GM18517 (cell line): ENCODE results near the gene TAL1.
"Not testable (repeated sequence)": the region's sequence is repeated elsewhere in the genome, so short reads cannot be mapped to it uniquely, and the experiment has no call there.

ENCODE experiments used
- ATAC-seq: cut with Tn5 transposase; IDR thresholded peaks from one replicate; pipeline ENCODE4 v1.9.1; 2021; ENCODE audit warnings: mild to moderate bottlenecking, moderate library complexity; ENCODE audit not compliant: unreplicated experiment

Gene TAL1

DNA sequence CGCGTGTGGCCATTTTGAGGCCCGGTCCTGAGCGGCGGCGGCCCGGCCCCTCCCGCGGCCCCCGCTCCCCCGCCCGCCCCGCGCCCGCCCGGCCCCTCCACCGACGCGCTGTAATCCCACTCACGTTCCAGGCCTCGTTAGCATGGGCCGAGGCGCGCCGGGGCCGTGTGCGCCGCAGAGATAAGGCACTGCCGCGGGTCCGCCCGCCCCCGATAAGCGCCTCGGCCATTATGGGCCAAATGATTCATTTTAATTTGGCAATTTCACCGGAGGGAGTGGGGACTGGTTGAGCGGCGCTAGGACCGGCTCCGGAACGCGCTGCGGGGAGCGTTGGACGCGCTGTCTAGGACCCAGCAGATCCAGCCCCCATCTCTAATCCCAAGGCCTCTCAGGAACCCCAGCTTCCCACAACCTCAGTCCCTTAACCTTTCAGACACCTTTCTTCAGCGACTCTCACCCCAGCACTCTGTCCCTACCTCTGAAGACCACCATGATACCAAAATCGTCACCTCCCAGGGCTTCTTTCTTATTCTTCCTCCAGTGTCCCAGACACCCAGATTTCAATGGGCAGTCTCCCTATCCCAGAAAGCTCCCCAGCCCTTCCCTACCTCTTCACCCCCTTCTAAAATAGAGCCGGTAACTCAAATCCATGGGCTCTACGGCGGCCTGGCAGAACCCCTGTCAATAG is at the start of gene TAL1:
Gene TAL1 (minus strand): TSS at position 39 of the 688 bp plus-strand sequence. CDS start 6,337 bp downstream, outside the sequence.
- no peak for ATAC-seq

DNA sequence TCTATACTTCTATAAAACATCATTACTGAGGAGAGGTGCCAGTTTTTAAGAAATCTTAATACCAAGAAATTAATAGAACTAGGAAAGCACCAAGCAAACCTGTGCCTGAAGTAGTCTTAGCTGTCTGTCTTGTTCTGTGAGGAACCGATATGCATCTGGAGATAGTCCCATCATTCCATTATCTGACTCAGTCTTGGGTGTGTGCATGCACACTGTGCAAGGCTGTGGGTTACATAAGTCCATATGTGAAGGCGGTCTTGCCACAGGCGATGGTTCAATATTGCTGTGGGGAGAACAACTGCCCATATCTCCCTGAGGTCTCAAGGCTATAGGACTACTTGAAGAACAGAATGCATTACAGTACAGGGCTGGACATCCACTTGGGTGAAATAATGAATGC is 48.1 kb upstream of the TAL1 start:
- no peak for ATAC-seq

DNA sequence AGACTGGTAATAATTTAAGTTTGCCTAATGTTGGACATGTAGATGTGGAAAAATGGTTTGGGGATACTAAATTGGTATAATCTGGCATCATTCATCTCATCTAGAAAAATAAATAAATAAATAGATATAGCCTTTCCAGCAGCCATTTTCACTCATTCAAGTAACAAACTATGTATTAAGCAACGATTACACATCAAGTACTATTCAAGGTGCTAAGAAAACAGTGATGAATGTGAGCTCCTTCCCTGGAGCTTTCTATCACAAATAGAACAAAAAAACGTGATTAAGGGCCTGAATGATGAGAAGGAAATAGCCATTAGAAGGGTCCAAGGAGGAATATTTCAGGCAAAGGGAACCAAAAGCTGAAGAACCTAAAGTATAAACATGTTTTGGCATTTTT is 44.8 kb upstream of the TAL1 start:
- no peak for ATAC-seq

DNA sequence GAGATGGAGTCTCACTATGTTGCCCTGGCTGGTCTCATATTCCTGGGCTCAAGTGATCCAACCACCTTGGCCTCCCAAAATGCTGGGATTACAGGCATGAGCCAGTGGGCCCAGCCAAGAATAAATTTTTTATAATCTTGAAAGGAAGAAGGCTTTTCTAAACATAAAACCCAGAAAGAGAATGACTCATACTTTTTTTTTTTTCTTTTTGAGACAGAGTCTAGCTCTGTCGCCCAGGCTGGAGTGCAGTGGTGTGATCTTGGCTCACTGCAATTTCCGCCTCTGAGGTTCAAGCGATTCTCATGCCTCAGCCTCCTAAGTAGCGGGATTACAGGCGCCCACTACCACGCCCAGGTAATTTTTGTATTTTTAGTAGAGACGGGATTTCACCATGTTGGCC is 43.8 kb upstream of the TAL1 start:
- not testable (repeated sequence) for ATAC-seq

DNA sequence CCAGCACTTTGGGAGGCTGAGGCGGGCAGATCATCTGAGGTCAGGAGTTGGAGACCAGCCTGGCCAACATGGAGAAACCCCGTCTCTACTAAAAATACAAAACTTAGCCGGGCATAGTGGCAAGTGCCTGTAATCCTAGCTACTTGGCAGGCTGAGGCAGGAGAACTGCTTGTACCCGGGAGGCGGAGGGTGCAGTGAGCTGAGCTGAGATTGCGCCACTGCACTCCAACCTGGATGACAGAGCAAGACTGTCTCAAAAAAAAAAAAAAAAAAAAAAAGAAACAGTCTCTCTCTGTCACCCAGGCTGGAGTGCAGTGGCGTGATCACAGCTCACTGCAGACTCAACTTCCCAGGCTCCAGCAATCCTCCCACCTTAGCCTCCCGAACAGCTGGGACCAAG is 33.5 kb upstream of the TAL1 start:
- not testable (repeated sequence) for ATAC-seq

DNA sequence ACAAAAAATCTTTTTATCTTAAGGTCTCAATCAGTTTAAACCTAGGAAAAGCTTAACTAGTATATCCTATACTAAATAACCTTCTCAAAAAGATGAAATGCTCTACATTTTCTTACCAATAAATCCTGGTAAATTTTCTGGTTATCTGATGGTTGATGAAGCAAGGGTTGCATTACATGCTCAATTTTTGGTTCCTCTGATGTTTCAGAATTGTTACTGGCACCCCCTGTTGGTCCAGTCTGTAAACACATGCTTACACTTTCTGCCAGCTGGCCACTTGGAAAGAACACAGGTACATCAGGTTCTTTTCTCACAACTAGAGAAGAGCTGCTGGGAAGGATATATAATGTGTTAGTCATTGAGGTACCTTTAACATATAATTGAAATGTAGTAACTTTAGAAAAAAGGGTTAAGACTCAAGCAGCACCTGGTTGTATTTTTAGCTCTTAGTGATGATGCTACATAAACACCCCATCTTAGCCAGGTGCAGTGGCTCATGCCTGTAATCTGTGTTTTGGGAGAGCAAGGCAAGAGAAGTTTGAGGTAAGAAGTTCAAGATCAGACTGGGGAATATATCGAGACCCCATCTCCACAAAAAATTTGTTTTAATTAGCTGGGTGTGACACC is 30.9 kb upstream of the TAL1 start:
- no peak for ATAC-seq

DNA sequence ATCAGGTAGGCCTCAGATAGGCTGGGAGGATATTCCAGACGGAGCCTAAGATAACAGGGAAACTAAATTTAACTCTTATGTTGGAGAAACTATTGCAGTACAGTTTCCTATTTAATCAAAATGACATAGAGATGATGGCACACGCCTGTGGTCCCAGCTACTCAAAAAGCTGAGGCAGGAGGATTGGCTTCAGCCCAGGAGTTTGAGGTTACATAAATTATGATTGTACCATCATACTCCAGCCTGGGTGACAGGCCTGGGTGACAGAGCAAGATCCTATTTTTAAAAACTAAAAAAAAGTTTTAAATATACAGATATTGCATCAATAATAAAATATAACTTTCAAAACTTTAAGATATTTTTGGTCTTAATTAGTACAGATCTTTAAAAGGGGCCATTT is 25.2 kb upstream of the TAL1 start:
- no peak for ATAC-seq

DNA sequence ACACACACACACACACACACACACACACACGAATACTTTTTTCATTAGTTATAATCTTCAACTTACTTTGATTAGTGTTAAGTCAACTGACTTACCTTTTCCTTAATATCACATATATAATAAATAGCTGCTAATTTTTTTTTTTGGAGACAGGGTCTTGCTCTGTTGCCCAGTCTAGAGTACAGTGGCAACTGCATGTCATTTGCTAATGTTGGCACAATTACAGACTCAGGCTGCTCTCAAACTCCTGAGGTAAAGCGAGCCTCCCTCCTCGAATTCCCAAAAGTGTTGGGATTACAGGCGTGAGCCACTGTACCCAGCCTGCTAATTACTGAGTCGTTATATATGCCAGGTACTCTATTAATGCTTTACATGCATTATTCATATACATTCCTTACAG is 20.8 kb upstream of the TAL1 start:
- ATAC-seq = no peak

DNA sequence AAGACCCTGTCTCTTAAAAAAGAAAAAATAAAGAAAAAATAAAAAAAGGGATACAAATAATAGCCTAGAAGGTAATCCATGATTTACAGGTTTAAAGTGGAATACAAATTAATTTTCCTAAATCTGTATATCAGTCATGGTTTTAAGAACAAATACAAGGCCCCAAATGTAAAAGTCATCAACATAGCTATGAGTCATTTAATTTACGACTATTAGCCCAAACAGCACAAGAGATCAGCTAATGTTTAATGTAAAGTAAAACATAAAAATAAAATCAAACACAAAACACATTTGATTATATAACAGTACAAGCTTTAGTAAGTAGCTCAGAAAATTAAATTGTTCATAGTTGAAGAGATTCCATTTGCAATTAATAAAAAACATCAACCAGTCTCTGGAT is 20.3 kb upstream of the TAL1 start:
- no peak for ATAC-seq

DNA sequence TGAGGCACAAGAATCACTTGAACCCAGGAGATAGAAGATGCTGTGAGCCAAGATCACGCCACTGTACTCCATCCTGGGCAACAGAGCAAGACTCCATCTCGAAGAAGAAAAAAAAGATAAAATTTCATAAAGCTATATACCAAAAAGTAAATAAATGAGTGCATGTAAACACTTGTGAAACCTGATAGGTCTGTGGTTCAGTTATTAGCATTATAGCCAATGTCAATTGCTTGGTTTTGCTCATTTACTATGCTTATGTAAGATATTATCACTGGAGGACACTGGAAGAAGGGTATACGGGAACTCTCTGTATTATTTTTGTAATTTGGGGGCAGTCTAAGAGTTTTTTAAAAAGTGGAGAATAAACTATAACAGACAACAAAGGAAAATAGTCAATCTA is 17.7 kb upstream of the TAL1 start:
- ATAC-seq = no peak

DNA sequence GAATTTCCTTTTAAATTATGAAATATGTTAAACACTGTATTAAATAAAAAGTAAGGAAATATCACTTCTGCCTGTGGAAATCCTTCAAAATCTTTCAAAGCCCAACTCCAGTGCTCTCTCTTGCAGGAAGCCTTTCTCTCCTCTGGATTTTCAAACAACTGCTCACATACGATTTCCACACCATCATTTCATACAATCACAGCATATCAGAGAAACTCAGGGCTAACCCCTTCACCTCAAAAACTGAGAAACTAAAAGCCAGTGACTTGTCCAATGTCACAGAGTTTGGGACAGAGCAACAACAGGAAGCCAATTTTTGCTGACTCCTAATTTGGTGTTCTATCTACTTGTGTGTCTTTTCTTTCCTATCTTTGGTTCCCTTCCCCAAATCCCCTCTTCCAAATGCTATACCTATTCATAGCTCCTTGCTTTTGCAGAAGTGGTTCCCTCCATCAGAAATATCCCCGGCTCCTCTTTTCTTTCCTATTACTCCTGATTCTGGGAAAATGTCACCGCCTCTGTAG is 12.4 kb upstream of the TAL1 start:
- no peak for ATAC-seq

DNA sequence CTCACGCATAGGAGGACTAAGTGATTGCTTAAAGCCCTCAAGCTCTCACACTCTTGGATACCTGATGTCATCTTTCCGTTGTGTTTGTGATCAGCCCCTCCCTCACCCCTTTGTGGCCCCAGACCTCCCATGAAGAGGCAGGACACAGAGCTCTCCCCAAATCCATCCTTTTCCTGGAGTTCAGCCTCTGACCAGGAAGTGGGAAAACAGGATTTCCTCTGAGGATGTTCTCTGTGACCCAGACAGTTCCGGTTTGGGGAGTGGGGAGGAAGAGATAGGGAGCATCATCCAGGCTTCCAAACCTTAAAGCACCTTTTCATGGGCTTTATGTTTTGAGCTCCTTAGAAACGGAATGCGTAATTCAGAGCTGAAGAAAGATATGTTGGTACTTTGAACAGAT is 11.9 kb upstream of the TAL1 start:
- ATAC-seq = no peak

DNA sequence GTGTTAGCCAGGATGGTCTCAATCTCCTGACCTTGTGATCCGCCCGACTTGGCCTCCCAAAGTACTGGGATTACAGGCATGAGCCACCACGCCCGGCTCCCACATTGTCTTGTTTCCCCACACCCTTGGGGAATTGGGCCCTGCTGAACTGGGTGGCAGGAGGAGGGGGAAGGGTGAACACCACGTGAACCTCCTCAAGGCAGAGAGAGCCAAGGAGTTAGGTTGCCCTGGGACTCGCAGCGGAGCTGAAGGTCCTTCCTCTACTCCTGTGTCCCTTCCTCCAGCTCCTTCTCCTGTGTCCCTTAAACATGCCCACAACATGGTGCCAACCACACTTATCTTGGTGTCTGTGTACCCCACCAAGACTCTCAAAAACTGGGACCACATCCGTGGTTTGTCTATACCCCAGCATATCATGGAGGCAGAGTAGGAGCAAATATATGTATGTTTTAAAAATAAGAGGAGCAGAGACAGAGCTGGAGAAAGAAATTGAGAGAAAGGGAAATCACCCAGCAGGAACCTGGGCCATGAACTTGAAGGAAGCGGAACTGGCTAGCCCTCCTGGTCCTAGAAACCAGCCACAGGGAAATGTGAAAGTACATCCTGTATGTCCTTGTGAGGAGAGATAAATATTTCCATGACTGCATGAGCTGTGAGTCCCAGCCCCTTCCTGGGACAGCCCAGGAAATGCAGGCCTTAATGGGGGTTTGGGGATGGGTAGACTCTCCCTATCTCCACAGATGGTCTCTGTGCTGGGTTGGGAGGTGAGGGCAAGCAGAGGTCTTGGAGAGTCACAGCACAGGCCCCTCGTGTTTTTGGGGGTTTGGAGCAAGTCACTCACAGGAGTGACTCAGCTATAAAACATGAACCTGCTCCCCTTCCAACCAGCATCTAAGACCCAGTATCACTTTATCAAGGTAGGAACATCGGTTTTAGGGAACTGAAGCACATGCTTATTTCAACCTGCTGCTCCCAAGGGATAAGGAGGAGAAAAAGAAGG is 9.4 kb upstream of the TAL1 start:
- no peak for ATAC-seq

DNA sequence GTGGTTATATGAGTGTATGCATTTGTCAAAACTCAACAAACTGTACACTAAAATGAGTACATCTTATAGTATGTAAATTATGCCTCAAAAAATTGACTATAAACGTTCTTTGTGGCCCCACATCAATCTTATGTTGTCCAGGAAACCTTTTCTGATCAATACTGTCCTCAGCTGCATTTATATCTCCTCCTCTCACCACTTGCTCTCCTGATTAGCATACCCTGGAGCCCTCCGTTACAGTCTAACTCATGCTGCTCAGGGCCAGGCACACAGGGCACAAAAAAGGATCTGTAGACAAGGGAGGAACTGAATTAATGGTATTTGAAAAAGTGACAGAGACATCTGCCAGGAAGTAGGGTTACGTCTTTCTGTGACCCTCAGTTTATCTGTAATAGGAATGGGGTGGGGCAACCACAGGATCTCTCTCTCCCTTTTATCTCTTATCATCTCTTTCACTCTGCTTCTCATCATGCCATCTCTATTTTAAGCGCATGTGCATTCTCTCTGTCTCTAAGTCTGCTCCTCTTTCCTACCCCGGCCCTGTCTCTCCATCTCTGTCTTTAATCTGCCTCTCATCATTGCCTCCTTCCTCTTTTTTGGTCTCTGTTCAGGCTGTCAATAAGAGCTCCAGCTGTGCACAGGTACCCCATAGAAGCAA is 7.0 kb upstream of the TAL1 start:
- no peak for ATAC-seq

DNA sequence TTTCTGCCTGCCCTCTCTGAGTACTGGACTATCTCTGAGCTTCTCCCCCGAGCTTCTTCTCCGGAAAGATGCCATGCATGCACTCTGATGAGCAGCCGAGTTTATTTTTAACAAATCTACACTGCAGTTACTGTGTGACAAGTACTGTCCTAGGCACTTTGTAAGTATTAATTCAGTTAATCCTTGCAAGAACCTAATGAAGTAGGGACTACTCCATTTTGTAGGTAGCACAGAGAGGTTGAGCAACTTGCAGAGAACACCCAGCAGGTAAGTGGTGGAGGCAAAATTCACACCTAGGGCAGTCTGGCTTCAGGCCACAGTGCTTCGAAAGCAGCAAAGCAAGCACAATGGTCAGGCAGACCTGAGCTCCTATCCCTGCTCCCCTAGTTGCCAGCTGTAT is 3.8 kb upstream of the TAL1 start:
- ATAC-seq = no peak

DNA sequence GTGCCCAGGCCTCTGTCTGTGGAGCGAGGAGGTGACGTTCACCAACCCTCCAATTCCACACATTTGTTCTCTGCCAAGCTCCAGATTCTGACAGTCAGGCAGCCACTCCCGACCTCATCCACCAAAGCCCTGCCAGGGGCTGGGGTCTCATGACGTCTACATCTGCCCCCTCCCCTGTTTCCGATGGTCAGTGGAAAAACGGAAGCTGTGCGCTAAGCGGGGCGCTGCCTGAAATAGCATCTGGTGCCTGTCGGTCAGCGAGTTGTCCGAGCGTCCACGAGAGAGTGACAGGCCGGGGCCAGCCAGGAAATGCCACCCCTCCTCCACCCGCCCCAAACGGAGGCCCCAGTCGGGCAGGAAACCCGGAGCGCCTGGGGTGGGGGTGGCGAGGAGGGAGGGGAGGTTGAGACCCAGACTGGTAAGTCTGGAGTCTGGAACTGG is 3.2 kb upstream of the TAL1 start:
- ATAC-seq = no peak

DNA sequence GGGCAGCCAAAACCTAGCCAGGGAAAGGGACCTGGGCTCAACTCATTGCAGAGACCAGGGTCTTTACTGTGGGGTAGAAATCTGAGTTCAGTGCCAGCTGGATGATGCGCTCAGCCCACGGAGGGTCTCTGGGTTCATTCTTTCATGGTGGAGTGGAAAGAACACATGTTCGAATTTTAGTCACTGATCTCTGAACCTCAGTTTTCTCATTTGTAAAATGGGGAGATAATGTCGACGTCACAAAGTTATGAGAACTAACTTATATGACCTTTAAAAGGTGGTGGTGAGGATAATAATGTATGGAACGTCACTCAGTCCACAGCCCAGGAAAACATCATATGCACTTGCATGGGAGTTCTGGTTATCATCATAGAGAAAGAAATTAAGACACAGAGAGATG is 1.2 kb upstream of the TAL1 start:
- ATAC-seq = no peak

DNA sequence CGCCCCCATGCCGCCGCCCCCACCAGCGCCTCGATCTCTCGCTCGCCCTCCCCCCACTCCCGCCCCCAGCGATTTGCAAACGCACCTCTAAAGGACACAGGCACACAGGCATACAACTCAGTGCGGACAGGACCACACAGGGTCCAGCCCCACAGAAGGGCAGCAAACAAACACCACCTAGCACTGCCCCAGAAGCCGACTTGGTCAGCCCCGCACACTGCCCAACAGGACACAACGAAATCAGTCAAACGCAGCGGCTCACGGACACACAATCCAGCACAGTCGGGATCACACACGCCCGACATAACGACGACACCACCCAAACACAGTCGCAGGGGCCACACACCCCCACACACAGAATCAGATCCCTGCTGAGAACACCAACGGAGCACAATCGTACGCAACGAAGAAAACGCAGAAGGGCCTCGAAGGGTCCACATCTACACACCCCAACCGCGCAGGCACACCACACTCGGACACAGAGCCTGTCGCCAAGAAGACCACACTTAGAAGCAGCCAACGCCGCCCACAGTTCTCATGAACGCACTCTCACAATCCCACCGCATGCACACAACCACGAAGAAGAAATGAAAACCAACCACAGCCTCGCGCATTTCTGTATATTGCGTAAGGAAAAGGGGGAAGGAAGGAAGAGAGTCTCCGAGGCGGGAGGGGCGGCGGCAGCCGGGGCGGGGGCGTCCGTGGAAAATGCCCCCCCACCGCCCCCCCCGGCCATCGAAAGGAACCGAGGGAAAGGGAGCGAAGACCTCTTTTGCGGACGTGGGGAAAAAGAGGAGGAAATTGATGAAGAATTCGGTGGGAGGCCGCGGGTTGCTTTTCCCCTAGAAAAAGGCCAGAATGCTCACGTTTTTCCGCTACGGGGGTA is 481 bp downstream of the TAL1 start:
- ATAC-seq = no peak

DNA sequence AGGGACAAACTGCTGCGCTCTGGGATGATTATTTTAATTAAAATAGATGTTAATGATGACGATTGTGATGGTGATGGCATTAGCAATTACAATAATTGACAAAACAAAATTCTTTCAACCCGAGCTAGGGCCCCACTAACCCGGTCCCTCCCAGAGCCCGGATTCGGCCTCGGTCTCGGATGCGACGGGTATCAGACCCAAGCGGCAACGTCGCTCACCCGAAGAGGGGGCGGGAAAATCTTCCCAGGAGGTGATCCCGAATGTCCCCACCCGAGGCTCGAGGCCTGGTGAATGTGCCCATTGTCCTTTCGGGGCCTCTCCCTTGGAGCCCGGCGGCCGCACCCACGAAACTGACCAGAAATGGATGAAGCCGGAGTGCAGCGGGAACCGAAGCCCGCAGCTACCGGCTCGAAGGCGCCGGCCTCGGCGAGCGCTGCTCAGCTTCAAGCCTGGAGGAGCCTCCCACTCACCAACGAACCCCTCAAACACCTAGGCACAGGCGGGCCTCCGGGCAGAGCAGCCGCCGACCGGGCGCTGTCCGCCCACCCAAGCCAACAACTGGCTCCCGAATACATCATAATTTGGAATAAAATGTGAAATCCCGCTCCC is 1.2 kb downstream of the TAL1 start:
- no peak for ATAC-seq
